HG03108 (cell line): Measurements from ENCODE around the gene MBTPS2.
A peak's percentile ranks its signal among the peaks of the same experiment; 100 is the strongest.
"Not testable (repeated sequence)": the region's sequence is repeated elsewhere in the genome, so short reads cannot be mapped to it uniquely, and the experiment has no call there.

ENCODE experiments used
- ATAC-seq: cut with Tn5 transposase; IDR thresholded peaks from one replicate; pipeline ENCODE4 v1.9.1; 2021; ENCODE audit warnings: moderate library complexity; ENCODE audit not compliant: unreplicated experiment

Gene MBTPS2

DNA sequence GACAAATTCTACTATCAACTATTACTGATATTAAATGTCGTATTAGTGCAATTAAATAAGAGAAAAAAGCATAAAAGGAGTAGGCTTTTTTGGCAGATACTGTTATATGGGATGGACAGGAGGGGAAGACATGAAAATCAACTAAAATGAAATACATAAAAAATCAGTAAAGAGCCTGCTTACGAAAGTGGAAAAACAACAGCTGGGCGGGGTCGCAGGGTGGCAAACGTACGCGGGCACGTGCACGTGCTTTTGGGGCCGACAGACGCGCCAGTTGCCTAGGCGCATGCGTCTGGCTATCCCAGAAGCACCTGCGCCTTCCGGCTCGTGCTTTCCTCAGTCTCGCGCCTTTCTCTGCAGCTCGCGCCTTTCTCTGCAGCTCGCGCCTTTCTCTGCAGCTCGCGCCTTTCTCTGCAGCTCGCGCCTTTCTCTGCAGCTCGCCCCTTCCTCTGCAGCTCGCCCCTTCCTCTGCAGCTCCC lies 16.6 kb downstream of the MBTPS2 start, which contains the start of gene YY2:
YY2 (plus strand) TSS at position 51 of the 479 bp plus-strand sequence. CDS start 498 bp downstream, outside the sequence.
- no peak for ATAC-seq

DNA sequence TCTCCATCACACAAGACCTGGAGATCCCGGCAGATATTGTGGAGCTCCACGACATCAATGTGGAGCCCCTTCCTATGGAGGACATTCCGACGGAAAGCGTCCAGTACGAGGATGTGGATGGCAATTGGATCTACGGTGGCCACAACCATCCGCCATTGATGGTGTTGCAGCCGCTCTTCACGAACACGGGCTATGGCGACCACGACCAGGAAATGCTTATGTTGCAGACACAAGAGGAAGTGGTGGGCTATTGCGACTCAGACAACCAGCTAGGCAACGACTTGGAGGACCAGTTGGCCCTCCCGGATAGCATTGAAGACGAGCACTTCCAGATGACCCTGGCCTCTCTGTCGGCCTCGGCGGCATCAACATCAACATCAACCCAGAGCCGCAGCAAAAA lies 17.1 kb downstream of the MBTPS2 start:
- ATAC-seq, result no peak

DNA sequence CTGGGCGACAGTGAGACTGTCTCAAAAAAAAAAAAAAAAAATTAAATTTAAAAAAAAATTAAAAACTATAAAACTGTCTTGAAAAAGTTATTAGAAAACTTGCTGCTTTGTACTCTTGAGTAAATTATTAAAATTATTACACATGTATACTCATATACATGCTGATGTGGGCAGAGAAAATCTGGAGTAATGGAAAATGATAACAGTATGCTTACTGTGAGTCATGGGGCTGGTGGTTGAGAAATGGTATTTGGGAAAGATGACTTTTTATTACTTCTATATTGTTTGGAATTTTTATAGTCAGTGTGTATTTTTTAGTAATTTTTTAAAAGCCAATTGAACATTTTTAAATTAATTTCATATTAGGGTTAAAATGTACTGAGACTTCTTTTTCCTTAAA lies 23.8 kb downstream of the MBTPS2 start:
- ATAC-seq, result no peak

DNA sequence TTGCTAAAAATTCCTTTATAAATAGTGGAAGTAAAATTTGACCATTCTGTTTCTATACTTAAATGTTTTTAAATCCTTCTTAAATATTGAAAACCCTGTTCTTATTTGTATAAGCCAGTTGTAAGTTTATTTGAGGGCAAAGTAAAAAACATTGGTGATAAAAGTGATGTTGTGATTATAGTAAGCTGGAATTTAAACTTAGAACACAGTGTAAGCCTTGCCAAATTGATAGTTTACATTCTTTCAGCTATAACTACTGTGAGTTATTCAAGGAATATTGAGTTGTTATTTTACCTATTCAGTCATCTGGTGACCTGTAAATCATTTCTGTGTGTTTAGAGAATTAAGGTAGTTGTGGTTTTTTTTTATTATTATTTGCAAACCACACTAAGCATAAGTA lies 26.0 kb downstream of the MBTPS2 start:
- no peak for ATAC-seq

DNA sequence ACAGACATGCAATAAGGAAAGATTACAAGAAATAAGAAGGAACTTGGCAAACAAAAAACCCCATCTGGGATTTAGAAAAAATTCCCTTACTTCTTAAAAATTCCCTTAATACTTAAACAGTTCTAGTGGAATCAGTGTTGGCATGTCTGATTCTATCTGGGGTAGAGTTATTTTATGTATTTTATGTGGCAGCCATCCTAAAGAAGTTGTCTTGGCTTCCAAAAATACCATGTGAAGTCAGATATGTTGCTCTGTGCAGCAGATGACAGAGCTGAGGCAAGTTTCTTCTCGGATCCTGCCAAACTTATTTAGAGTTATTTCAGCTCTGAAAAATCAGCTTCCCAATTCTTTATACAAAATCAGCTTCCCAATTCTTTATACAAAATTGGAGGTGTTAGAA lies 31.1 kb downstream of the MBTPS2 start:
- no peak for ATAC-seq

DNA sequence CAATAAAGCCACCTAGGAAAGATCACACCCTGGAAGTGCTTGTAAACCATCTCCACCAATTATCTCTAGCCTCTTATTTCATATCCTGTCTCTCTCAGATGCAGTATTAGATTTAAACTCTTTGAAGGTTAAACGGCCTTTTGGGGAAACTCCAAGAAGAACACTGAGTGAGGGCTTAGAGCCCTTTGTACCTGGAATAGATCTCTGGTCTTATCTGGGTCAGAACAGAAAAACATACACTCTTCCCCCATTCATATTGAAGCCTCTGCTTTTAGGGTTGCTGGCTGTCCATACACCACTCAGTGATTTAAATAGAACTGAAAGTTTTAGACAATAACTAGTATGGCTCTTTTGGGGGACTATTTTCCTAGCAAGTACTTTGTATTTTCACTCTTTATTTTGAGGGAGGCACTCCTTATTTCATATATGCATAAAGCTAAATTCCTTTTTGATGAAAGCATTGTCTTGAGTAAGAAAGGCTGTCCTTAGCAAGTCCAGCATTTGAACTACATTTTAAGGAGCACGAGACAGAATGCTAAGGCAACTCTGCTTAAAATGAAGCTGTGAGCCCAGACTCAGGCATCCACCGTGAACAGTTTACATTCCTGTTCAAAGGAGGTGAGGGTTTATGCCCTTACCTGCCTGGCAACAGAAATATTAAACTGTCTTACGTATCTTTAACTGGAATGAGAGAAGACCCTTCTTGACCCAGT lies 33.8 kb downstream of the MBTPS2 start:
- ATAC-seq, result no peak

DNA sequence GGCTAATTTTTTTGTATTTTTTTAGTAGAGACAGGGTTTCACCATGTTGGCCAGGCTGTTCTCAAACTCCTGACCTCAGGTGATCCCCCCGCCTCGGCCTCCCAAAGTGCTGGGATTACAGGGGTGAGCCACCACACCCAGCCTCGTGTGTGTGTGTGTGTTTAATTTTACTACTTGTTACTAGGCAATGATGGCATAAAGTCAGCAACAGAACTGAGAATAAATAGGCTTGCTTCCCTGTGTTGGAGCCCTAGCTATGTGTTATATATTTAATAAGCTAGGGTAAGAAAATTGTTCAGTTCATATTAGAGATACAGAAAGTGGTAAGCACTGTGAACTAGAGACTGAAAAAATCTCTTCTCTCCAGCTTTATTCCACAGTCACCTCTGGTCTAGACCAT lies 34.8 kb downstream of the MBTPS2 start:
- ATAC-seq, result not testable (repeated sequence)

DNA sequence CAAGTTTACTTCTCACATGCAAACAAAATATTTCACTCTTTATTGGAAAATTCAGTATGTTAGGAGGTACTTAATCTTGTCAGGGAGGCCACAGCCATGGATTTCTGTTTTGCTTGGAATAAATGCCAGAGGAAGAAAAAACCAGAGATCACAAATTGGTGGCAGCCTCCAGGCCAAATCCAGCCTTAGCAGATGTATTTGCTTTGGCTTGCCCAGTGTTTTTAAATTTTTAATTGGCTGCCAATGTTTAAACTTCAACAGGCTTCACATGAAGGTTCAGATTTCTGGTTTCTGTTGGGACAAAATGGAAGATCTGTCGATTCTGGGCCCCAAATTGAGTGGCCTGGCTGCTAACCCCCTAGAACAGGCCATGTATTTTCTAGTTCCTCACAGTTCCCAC lies 35.6 kb downstream of the MBTPS2 start:
- ATAC-seq, result no peak

DNA sequence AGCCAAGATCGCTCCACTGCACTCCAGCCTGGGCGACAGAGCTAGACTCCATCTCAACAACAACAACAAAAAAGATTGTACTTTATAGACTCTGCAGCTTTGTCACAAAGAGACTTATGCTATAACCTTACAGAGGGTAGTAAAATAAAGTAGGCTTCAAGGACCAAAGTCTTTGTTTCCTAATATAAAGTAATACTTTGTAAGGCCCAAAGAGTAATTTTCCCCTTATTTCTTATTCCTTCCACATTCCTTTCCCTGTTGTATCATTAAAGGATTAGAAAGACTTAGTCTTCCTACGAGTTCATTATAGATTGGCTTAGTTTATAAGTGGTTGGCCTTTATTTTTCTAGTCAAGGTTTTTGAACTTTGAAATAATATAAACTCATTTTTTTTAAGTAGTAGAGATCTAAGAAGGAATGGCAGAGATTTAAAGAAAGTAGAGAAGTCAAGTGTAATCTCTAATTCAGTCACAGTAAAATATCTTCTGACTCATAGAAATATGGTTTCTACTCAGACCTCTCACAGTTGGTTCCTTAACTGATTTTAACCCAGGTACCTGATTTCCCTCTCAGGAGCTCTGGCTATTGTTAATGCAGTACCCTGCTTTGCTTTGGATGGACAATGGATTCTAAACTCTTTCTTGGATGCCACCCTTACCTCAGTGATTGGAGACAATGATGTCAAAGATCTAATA lies 42.6 kb downstream of the MBTPS2 start:
- no peak for ATAC-seq

DNA sequence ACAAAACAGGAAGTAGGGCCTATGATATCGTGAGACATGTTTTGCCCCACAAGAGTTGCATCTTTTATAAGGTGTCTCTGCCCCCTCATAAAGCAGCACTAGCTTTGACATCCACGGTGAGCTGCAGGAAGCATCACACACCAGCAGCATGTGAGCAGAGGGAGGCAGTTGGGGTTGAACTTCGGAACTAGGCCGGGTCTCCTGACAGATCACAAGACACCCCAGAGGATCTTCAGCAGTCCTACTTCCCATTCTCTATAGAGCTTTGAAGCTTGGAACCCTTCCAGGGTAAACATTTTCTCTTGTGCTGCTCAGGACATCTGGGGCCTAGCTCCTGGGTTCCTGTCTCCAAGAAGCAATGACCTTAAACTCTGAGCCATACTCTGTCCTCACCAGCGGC lies 43.8 kb downstream of the MBTPS2 start:
- ATAC-seq, result no peak

DNA sequence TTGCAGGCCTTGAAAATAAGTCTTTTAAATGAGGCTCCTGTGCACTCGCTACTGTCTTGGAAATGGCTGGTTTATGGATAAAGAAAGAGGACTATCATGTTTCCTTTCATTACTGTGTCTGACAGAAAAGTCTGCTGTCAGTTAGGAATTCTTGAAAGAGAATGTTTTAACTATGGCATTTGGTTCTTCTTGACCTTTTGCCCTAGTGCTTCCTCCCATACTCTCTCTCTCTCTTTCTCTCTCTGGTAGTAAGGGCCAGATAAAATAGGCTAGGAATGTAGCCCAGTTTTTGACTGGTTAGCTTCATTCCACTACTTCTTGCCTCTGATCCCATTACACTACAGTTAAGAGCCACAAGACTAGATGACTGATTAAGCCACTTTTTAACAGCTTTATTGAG lies 46.2 kb downstream of the MBTPS2 start:
- ATAC-seq, result no peak

DNA sequence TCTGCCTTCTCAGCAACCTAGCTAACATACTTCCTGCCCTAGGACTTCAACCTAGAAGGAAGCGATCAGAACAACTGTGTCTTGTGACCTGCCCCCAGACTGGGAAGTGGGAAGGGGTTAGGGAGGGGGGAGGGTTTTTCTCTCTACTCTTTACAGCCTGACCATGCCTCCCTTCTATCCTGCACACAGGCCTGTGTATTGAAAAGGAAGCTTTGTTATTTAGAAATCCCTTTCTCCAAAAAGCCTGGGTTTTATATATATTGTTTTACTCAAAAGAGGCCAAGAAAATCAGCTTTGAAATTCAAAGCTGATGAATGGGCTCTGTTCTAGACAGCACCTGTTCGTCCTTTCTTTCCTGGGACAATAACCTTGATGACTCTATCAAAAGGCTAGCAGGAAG lies 65.9 kb downstream of the MBTPS2 start:
- ATAC-seq, result no peak

DNA sequence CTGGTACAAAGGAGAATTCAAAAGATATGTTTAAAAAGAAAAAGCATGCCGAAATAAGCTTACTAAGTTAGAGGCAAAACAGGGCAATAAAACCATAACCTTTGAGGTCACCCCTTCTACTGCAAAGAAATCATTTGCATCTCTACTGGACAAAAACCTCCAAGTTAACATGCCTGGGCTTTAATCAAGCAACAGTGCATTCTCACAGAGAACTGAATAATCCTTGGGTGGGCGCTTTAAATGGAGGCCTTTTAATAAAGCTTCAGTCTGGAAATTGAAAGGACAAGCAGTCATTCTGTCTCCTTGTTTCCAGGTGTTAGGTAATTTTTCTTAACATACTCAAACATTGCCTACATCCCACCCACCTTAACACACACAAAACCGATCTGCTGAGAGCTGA lies 66.5 kb downstream of the MBTPS2 start:
- no peak for ATAC-seq

DNA sequence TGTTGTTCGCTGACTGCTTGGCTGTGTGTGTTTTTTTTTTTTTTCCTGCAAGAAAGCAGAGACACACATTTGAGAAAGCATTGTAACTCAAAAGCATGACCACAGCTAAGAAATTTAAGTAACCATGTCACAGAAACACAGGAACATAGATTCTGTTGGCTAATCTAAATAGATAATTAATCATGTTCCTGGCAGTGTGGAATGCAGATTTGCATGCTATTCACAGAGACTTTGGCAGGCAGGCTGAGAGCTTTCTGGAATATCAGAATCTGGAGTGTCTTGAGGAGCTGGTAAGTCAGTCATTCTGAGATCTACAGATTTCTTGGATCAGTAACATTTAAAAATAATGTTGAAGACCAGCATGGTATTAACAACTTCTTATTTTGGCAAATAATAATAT lies 67.8 kb downstream of the MBTPS2 start:
- ATAC-seq, result no peak

DNA sequence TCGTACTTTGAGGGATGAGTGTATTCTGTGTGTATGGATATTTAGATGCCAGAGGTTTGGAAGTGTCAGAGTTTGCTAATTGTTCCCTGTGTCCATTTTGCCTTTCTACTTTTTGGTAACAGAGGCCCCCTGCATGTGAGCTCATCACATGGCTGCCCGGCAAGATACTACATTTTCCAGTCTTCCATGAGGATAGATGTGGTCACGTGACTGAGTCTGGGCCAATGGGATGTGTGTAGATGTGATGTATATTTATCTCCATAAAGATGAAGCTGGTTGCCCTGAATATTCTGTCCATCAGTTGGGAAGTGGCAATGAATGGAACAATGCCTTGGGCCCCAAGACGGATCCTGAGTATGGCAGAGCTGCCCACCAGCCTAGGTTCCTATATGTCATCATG lies 72.1 kb downstream of the MBTPS2 start:
- no peak for ATAC-seq

DNA sequence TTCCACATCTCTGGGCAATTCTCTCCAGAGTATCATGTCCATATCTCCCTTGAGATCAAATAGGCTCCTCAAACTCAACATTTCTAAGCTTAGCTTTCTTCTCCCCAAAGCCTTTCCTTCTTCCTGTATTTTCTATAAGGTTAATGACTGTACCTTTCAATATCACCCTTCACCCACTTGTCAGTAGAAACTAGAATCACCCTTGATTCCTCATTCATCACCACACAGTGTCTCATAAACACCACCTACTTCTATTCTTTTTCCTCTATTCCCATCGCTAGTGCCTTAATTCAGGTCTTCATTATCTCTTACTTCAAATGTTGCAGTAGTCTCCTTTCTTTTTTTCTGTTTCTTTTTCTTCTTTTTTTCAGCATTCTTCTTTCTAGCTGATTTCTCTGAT lies 72.8 kb downstream of the MBTPS2 start:
- ATAC-seq, result no peak

DNA sequence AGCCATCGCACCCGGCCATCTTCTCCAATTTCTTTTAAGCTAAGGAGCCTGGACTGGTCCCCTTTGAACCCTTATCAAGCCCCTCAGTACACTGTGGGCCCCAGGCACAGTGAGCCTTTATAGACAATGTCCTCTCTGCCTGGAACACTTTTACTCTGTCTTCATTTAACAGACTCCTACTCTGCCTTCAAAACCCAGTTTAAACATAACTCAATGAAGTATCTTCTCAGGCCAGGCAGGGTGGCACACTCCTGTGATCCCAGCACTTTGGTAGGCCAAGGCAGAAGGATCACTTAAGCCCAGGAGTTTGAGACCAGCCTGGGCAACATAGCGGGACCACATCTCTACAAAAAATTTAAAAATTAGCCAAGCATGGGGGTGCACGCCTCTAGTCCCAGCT lies 73.6 kb downstream of the MBTPS2 start:
- no peak for ATAC-seq

DNA sequence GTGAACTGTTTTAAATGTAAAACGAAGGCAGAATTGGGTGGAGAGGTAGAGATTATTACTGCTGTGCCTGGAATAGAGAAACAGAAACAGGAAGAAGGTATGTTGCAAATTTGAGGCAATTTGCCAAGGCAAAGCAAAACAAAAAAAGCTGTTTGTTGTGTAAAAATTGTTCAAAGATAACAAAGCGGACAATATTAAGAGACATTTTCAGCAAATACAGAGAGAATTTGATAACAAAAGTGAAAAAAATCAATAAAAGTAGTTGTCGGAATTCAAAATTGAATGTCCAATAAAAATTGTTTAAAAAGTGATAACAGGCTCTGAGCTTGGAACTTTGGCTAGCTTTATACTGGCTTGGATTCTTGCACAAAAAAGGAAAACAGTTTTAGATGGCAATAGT lies 86.7 kb downstream of the MBTPS2 start:
- no peak for ATAC-seq

DNA sequence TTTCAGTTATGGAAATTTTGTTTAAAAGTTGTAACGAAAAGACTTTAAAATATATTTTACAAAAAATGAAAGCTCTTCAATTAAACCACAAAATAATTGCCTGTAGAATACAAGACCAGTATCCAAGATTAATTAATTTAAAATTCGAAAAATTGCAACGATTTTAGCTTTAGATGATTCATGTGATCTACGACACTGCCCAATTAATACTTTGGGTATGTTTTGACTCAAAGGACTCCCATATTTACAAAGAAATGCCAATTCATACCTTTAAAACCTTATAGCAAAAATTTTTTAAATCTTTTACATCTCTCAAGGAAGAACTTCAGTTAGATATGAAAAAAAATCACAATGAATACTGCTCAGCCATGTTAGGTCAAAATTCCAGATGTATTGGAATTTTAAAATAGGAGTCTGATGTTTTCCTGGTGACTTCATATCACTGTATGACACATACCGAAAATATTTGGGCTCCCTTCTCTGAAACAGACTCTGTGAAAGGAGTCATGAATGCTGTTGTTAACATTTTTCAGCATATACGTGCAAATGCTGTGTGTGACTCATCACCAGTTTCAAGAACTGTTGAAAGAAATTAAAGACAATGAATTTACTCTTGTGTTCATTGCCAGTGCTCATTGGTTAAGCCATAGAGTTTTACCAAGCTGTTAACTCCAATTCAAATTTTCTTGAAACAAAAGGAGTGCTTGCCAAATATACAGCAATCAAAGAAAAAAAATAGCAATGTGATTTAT lies 87.3 kb downstream of the MBTPS2 start:
- ATAC-seq, result peak; percentile 84

DNA sequence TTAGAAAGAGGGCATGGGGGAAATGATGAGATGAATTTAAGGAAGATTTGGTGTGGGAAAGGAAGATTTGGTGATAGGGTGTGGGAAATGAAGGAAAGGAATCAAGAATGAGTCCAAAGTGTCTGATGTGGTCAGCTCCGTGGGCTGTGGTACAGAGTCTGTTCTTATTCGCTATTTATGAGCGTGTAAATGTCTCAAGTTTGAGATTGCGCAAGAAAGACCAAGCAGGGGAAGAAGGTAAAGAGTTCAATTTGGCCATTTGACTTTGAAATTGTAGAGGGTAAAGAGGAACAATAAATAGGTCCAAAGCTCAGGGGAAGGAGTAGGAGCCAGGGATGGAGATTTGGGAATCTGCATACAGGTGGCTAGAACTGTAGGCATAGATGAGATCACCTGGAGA lies 89.8 kb downstream of the MBTPS2 start:
- ATAC-seq, result no peak

DNA sequence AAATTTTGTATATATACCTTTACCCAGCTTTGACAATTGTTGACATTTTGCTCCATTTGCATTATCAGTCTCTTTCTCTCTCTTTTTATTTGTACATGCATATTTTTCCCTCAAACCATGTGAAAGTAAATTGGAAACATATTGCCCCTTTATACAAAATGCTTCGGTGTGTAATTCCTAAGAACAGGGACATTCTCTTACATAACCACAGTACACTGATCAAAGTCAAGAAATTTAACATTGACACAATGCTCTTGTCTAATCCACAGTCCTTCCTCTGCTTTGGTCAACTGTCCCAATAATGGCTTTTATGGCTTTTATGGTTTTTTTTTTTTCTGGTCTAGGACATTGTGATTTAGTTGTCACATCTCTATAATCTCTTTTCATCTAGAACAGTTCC lies 91.6 kb downstream of the MBTPS2 start:
- ATAC-seq, result no peak
